Measurements from ENCODE around the gene PSMB5. TPM values are rescaled to one million over a fixed set of nuclear protein-coding genes. Genes with fewer than 3 reads are reported as not detected.

PSMB5 gene
- total RNA-seq, 1 experiment from 2014 or later = 267 TPM

GRCh38 chr14:23058654-23059504, 24.2 kb upstream of the PSMB5 start:
- DNase-seq (ENCODE audit: low read depth) = no peak

- peak; percentile 86 for DNase-seq (ENCODE audit: low read depth)
Observed at GRCh38 chr14:23057757-23058653, 23.3 kb upstream of the PSMB5 start.

DNA sequence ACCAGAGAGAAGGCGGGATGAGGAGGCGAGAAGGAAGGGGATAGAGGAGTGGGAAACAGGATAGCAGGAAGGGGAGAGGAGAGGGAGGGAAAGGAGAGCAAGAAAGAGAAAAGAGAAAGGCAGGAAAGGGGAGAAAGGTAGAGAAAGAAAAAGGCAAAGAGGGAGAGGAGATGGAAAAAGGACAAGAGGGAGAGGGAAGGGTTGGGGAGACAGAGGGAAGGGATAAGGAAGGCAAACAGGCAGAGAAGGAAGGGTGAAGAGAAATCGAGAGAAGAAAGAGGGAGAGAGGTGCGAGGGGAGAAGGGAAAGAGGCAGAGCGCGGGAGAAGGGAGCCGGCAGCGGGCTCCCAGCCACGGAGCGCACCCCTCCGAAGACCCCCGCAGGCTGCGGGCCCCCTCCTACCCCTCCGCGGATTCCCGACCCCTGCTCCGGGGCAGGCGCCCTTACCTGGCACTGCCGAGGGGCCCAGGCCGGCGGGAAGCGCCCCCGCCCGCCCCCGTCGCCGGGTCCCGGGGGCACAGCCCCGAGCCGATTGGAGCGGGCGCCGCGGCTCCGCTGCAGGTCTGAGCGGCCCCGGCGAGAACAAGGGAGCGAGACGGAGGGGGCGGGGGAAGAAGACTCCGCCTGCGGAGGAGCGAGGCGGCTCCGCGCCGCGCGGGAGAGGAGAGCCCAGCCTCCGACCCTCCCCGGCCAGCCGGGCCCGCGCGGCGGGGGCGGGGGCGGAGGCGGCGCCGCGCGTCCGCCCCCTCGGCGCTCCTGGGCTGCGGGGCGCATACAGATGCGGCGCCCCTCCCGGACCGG, 22.5 kb upstream of the PSMB5 start, which contains the start of gene CDH24:
TSS of gene CDH24 (minus strand) at position 565 of the 801 bp plus-strand sequence. CDS start 1,787 bp downstream, outside the sequence.
- peak; percentile 78 for DNase-seq (ENCODE audit: low read depth)

DNA sequence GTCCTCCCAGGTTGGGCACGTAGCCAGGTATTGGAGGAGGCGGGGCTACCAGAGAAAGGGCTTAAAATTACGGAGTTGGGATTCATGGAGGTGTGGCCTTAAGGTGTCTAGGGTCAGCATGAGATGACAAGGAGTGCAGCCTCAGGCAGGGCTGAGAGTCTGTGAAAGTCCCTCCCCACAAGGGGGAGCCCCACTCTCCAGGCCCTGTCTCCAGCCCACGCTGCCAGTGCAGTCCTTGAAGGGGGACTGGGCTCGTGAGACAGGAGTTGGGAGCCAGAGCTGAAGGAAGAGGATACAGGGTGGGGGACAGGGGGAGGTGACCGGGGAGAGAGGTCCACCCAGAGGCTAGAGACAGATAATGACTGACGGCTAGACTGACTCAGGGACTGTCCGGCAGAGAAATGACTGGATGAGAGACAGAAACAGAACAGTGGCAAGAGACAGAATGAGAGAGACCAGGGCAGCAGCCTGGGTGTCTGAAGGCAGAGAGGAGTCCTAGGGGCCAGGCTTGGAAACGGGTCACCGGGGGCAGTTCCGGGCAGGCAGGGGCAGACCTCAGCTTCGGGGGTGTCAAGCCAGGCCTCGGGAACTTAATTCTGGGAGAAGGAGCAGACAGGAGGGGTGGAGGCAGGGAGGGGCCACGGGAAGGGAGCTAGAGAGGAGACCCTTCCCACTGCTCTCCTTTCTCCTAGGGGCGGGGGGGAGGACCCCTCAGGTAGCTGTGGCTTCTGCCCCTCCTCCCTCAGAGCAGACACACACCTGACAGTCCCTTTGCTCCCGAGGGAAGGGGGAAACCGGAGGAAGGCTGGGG, 21.6 kb upstream of the PSMB5 start:
- DNase-seq (ENCODE audit: low read depth) = peak; percentile 74

DNA sequence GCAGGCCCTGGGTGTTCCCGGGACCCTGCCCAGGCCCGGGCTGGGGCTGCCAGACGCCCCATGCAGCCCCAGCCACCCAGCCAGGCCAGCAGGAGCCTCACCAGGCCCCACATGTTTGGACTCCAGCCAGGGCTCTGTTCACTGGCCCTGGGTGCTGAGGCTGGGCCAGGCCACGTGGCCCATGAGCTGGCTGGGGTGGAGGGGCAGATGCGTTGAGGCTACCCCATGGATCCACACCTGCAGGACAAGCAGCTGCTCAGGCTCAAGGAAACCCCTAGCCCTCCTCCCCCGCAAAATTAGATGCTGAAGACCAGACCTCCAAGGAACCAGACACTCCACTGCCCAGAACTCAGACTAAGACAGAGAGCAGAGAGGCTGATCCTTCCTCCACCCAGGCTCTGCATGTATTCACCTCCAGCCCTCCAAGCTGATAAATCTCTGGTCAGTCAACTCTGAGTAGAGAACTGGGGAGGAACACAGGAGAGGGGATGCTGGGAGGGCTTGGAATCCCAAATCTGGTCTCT, 21.0 kb upstream of the PSMB5 start:
- DNase-seq (ENCODE audit: low read depth) = no peak

GRCh38 chr14:23055147-23055550, 20.4 kb upstream of the PSMB5 start:
- no peak for DNase-seq (ENCODE audit: low read depth)

- DNase-seq (ENCODE audit: low read depth) = no peak
Observed at GRCh38 chr14:23054000-23054811, 19.5 kb upstream of the PSMB5 start.

DNA sequence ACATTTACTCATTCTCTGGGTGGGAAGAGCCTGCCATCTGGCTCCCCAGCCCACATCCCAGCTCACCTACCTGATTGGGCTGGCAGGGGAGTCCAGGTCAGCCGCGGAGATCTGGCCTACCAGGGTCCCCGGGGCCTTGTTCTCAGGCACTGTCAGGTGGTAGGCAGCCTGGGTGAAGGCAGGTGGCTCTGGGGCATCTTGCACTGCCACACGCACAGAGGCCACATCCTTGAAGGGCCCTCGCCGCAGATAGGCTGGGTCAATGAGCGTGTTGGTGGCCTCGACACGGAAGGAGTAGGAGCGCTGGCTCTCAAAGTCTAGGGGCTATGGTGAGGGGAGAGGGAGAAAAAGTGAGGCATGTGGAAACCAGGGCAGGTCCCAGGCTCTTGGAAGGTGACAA, 18.7 kb upstream of the PSMB5 start:
- no peak for DNase-seq (ENCODE audit: low read depth)

DNA sequence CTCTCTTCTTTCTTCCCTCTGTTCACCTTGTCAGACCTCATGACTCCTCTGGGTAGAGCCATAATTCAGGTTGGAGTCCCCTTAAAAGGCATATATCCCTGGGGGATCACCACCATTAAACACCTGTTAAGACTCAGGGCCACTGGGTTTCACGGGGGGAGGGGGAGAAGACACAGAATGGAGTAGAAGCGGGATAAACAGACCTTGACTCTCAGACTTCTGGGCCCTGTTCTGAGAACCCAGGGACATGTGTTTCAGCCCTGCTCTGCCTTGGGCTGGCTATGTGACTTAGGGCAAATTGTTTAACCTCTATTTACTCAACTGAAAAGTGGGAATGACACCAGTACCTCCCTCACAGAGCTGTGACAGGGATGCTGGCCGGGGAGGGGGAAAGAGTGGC, 18.0 kb upstream of the PSMB5 start:
- no peak for DNase-seq (ENCODE audit: low read depth)

- DNase-seq (ENCODE audit: low read depth) = no peak
Observed at GRCh38 chr14:23052182-23052623, 17.5 kb upstream of the PSMB5 start.

GRCh38 chr14:23051141-23052057, 16.7 kb upstream of the PSMB5 start:
- no peak for DNase-seq (ENCODE audit: low read depth)

GRCh38 chr14:23049011-23049410, 14.3 kb upstream of the PSMB5 start:
- DNase-seq (ENCODE audit: low read depth) = no peak

DNA sequence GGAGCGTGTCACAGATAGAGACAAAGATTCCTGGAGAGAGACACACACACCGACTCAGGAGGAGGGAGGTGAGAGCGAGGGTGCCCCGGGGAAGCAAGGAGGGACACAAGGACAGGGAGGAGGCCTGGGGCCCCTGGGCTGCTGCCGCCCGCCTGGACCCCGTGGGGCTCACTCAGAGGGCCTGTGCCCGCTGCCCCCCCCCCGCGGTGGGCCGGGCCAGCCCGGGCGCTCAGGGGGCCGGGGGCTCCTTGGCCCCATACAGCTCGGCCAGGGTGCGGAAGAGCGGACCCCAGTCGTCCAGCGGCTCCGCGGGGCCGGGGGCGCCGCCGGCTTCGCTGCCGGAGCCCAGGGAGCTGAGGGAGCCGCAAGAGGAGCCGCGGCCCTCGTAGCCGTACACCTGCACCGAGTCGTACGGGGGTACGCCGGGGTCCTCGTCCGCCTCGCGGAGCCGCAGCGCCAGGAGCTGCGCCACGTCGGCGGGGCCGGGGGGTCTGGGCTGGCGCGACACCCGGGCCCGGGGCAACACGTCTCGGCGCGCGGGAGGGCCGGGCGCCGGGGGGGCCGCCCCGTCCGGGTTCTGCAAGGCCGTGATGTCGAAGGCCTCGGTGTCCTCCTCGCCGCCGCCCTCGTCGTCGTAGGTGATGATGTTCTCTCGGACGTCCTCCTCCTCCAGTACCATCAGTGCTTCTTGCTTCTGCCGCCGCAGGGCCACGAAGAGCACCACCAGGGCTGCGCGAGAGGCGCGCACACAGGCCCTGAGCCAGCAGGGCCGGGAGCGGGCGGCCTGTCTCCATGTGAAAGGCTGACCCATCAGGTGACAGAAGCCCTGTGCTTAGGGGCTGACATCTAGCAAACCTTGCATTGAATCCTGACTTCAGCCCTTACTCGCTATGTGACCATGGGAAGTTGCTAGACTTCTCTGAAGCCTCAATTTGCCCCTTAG, 13.3 kb upstream of the PSMB5 start:
- no peak for DNase-seq (ENCODE audit: low read depth)

- DNase-seq (ENCODE audit: low read depth) = peak; percentile 57
Observed at GRCh38 chr14:23047034-23047634, 12.4 kb upstream of the PSMB5 start.

DNA sequence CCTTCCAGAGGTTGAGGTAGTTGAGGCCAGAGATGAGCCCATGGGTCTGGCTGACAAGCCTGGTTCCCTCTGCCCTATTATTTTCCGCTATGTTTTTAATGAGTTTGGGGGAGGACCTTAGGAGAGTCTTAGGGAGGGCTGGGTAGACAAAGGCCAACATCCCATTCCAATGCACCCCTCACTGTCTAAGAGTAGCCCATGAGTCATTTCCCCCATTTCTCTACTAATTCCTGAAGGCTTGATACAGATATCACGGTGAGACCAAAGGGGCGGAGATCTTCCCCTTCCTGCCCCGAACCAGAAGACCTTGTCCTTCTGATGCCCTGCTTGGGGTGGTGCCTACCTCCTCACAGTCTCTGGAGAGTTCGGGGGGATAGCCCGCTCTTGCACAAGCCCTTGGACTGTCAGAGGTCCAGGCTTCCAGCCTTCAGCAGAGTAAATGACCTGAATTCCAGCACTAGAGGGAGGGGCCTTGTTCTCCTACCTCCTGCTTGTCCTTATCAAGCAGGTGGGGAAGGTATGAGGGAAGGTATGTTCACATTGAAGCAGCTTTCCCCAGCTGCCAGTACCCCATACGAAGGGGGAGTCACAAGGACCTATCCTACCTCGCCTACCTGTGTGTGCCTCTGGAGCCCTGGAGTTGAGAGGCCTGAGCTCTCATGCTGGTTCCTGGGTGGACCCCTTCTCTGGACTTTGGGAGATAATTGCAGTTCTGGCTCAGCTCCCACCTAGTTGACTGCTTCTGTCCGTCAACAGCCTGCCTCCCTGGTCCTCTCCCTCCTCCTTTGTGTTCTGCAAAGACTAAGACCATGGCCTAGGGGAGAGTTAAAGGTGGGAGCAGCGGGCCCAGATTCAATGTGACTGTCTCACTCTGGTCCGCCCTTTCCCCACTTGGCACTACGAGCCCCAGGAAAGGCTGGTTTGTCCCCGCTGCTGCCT, 11.0 kb upstream of the PSMB5 start:
- no peak for DNase-seq (ENCODE audit: low read depth)

DNA sequence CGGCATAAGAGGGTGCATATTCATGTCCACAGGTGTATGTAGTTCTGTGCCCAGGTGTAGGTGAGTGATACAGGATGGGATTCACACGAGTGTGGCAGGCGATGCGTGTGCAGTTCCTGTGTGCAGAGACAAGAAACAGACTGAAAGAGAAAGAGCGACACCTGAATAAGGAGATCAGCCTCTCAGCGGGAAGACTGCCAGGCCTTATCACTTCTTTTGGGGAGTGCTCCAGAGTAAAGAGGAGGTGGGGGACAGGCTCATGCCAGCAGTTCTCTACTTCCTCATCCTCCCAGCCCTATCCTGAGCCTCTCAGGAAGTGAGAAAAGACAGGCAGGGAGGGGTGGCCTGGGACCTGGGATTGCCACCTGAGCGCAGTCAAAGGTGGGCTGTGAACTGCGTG, 10.1 kb upstream of the PSMB5 start:
- DNase-seq (ENCODE audit: low read depth) = no peak
